ENCODE measurements around the gene WDR27. TPM values are rescaled to one million over a fixed set of nuclear protein-coding genes. Genes with fewer than 3 reads are reported as not detected.

Gene WDR27
- total and polyA plus RNA-seq, 11 donors = 2.2 to 12.3 (median 5.7) TPM

GRCh38 chr6:169667716-169668115 lies 34.1 kb downstream of the WDR27 start:
- 95 to 98% (median 96%) methylated on average over 15 to 27 of the region's 27 CpGs for WGBS, 4 donors
- no peaks in the 10 kb centered on the region for H3K27me3 ChIP-seq
- H3K36me3 ChIP-seq = peaks cover 0 to 64% (median 30%) of the 10 kb centered on the region in 9 donors
- H3K4me1 ChIP-seq = peaks cover 0 to 16% (median 2%) of the 10 kb centered on the region in 12 donors
- intact Hi-C loops (cut with DNase I) = no loop called here
- DNase-seq (no peak), ATAC-seq (no peak)
- no peak for TF ChIP-seq POLR2A (IDR thresholded peaks at IDR 0.05)
- TF ChIP-seq, protein P1, sequence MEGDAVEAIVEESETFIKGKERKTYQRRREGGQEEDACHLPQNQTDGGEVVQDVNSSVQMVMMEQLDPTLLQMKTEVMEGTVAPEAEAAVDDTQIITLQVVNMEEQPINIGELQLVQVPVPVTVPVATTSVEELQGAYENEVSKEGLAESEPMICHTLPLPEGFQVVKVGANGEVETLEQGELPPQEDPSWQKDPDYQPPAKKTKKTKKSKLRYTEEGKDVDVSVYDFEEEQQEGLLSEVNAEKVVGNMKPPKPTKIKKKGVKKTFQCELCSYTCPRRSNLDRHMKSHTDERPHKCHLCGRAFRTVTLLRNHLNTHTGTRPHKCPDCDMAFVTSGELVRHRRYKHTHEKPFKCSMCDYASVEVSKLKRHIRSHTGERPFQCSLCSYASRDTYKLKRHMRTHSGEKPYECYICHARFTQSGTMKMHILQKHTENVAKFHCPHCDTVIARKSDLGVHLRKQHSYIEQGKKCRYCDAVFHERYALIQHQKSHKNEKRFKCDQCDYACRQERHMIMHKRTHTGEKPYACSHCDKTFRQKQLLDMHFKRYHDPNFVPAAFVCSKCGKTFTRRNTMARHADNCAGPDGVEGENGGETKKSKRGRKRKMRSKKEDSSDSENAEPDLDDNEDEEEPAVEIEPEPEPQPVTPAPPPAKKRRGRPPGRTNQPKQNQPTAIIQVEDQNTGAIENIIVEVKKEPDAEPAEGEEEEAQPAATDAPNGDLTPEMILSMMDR (IDR thresholded peaks at IDR 0.05) = no peak
- no peak overlapping the region for H3K27ac ChIP-seq
- H3K4me3 ChIP-seq = no peak overlapping the region
- H3K9me3 ChIP-seq = no peaks in the 10 kb centered on the region

DNA sequence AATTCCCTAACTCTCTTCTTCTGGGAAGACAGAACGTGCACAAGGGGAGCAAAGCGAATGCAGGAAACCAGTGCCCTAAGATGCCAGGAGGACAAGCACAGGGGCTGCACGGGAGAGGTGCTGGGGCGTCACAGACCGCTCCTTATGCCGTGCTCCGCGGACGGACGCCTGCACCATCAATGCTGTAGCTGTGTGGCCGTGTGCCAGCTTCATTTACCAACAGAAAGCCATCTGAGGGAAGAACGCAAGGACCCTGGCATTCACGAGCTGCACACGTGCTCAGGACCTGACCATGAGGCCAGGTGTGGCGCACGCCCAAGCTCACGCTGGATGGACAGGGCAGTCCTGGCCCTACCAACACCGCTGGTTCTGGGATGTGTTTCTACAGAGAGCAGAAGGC lies 35.4 kb downstream of the WDR27 start:
- no peaks in the 10 kb centered on the region for H3K9me3 ChIP-seq
- H3K4me1 ChIP-seq = peaks cover 0 to 16% (median 2%) of the 10 kb centered on the region in 12 donors
- ATAC-seq (no peak), DNase-seq (no peak)
- TF ChIP-seq, protein P1 (IDR thresholded peaks at IDR 0.05) = no peak
- TF ChIP-seq POLR2A (IDR thresholded peaks at IDR 0.05) = no peak
- peaks cover 0 to 61% (median 30%) of the 10 kb centered on the region in 9 donors for H3K36me3 ChIP-seq
- 93 to 97% (median 96%) methylated on average over 18 of the region's 18 CpGs for WGBS, 4 donors
- intact Hi-C loops (cut with DNase I) = no loop called here
- no peak overlapping the region for H3K27ac ChIP-seq
- no peaks in the 10 kb centered on the region for H3K27me3 ChIP-seq
- H3K4me3 ChIP-seq = no peak overlapping the region

DNA sequence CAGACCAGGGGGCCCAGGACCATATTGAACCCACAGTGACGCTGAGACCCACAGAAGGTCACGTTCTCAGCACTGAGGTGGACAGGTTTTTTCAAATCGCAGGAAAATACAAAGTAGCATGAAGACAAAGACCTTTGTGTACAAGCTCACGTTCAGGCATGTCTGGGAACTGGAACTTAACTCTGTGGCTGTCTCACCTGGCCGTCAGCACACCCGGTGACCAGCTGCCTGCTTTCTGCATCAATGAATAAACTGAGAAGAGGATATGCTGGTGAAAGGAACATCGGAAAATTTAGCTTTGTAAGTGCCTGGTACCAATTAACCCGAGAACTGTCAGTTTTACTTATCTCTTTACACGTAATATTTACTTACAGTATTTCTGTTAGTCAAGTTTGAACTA lies 36.5 kb downstream of the WDR27 start:
- Histone ChIP-seq H3K36me3 (peaks cover 0 to 66% (median 32%) of the 10 kb centered on the region in 9 donors), H3K27ac (no peak overlapping the region), H3K9me3 (no peaks in the 10 kb centered on the region), H3K4me1 (peaks cover 0 to 13% (median under 1%) of the 10 kb centered on the region in 12 donors), H3K4me3 (no peak overlapping the region), H3K27me3 (no peaks in the 10 kb centered on the region)
- ATAC-seq (no peak), DNase-seq (no peak)
- TF ChIP-seq, protein P1 (IDR thresholded peaks at IDR 0.05) = no peak
- no peak for TF ChIP-seq POLR2A (IDR thresholded peaks at IDR 0.05)
- 88 to 93% (median 89%) methylated on average over 9 of the region's 9 CpGs for whole genome bisulfite sequencing, 4 donors
- intact Hi-C loops (cut with DNase I) = no loop called here

DNA sequence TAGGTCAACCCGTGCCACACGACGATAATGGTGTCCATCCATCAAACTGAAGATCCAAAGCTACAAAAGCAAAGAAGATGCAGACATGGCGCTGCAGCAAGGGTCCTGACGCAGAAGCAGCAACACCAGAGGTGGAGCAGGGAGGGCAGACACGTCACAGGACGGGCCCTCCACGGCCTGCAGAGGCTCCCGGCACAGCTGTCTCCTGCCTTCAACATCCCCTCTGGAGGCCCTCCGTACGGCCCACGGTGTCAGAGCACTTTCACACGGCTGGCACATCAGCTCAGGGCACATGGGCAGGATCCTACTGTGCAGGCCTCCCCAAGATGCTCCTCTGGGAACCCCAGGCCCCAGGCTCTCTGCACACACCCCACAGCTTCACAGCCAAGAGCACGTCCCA lies 37.6 kb downstream of the WDR27 start:
- WGBS, 4 donors = 91 to 97% (median 94%) methylated on average over 10 to 14 of the region's 14 CpGs
- ATAC-seq (no peak), DNase-seq (no peak)
- Histone ChIP-seq H3K36me3 (peaks cover 0 to 68% (median 37%) of the 10 kb centered on the region in 9 donors), H3K27ac (no peak overlapping the region), H3K4me3 (no peak overlapping the region), H3K27me3 (no peaks in the 10 kb centered on the region), H3K9me3 (no peaks in the 10 kb centered on the region), H3K4me1 (peaks cover 0 to 2% (median 0%) of the 10 kb centered on the region in 12 donors)
- intact Hi-C loops (cut with DNase I) = no loop called here
- TF ChIP-seq POLR2A (IDR thresholded peaks at IDR 0.05) = no peak
- TF ChIP-seq, protein P1 (IDR thresholded peaks at IDR 0.05) = no peak

Data from heart left ventricle (tissue), 16 donors.